HUES48 (cell line): ENCODE measurements around the gene GRIK1.
A peak's percentile ranks its signal among the peaks of the same experiment; 100 is the strongest.

Experiments used
- H3K27ac ChIP-seq: one replicate; pipeline ENCODE4 v1.7.0; 2013; ENCODE audit warnings: low read depth, low read length, inconsistent platforms
- H3K27me3 ChIP-seq: 2 replicates; pipeline ENCODE4 v1.6.1; 2013; ENCODE audit warnings: mild to moderate bottlenecking, low read length; ENCODE audit not compliant: control insufficient read depth, insufficient read depth
- H3K36me3 ChIP-seq: 2 replicates; pipeline ENCODE4 v1.6.1; 2013; ENCODE audit warnings: low read length; ENCODE audit not compliant: control insufficient read depth, insufficient read depth
- H3K4me1 ChIP-seq: 2 replicates; pipeline ENCODE4 v1.6.1; 2013; ENCODE audit warnings: mild to moderate bottlenecking, low read length; ENCODE audit not compliant: control insufficient read depth, insufficient read depth
- H3K4me3 ChIP-seq: 2 replicates; pipeline ENCODE4 v1.5.1; 2013; ENCODE audit warnings: mild to moderate bottlenecking, low read depth, low read length
- H3K9ac ChIP-seq: 2 replicates; pipeline ENCODE4 v1.6.1; 2013; ENCODE audit warnings: mild to moderate bottlenecking, low read depth, low read length, moderate library complexity
- H3K9me3 ChIP-seq: 2 replicates; pipeline ENCODE4 v1.6.1; 2013; ENCODE audit warnings: low read length; ENCODE audit not compliant: control insufficient read depth, insufficient read depth

GRIK1 gene

GRCh38 chr21:29817450-29817849 lies 122.3 kb downstream of the GRIK1 start:
- no peak overlapping the region for H3K9ac ChIP-seq
- H3K27ac ChIP-seq: no peak overlapping the region
- H3K4me3 ChIP-seq: no peak overlapping the region
- H3K36me3 ChIP-seq: no peaks in the 10 kb centered on the region
- H3K9me3 ChIP-seq: no peaks in the 10 kb centered on the region
- H3K4me1 ChIP-seq: peaks cover 12% of the 10 kb centered on the region
- H3K27me3 ChIP-seq: no peaks in the 10 kb centered on the region

- H3K27ac ChIP-seq: no peak overlapping the region
- H3K4me1 ChIP-seq: peaks cover 24% of the 10 kb centered on the region
- H3K9ac ChIP-seq: no peak overlapping the region
- H3K9me3 ChIP-seq: no peaks in the 10 kb centered on the region
- no peak overlapping the region for H3K4me3 ChIP-seq
- no peaks in the 10 kb centered on the region for H3K27me3 ChIP-seq
- no peaks in the 10 kb centered on the region for H3K36me3 ChIP-seq
Measured at GRCh38 chr21:29812947-29813346, 126.8 kb downstream of the GRIK1 start.

- no peaks in the 10 kb centered on the region for H3K36me3 ChIP-seq
- no peaks in the 10 kb centered on the region for H3K27me3 ChIP-seq
- H3K9ac ChIP-seq: no peak overlapping the region
- H3K9me3 ChIP-seq: no peaks in the 10 kb centered on the region
- H3K4me3 ChIP-seq: no peak overlapping the region
- H3K27ac ChIP-seq: no peak overlapping the region
- peaks cover 24% of the 10 kb centered on the region for H3K4me1 ChIP-seq
Measured at GRCh38 chr21:29810871-29811270, 128.9 kb downstream of the GRIK1 start.

- no peaks in the 10 kb centered on the region for H3K9me3 ChIP-seq
- no peaks in the 10 kb centered on the region for H3K36me3 ChIP-seq
Measured at GRCh38 chr21:29808153-29808552, 131.6 kb downstream of the GRIK1 start.

GRCh38 chr21:29805105-29805504 lies 134.7 kb downstream of the GRIK1 start:
- H3K4me1 ChIP-seq: peaks cover 10% of the 10 kb centered on the region
- no peak overlapping the region for H3K4me3 ChIP-seq
- no peaks in the 10 kb centered on the region for H3K36me3 ChIP-seq
- H3K27ac ChIP-seq: no peak overlapping the region
- no peaks in the 10 kb centered on the region for H3K9me3 ChIP-seq
- no peaks in the 10 kb centered on the region for H3K27me3 ChIP-seq
- H3K9ac ChIP-seq: no peak overlapping the region

More at GRCh38 chr21:29808153-29808552, 131.6 kb downstream of the GRIK1 start:
- Histone ChIP-seq H3K4me1 (peaks cover 20% of the 10 kb centered on the region; the same call in 1 of the 2 replicates), H3K27me3 (no peaks in the 10 kb centered on the region), H3K9ac (no peak overlapping the region), H3K4me3 (no peak overlapping the region), H3K27ac (no peak overlapping the region)

GRCh38 chr21:29803191-29803590 lies 136.6 kb downstream of the GRIK1 start:
- H3K9me3 ChIP-seq: no peaks in the 10 kb centered on the region

GRCh38 chr21:29801122-29801521 lies 138.7 kb downstream of the GRIK1 start:
- H3K9me3 ChIP-seq: no peaks in the 10 kb centered on the region
- no peak overlapping the region for H3K27ac ChIP-seq
- H3K9ac ChIP-seq: no peak overlapping the region
- no peaks in the 10 kb centered on the region for H3K36me3 ChIP-seq
- H3K27me3 ChIP-seq: no peaks in the 10 kb centered on the region
- peaks cover 27% of the 10 kb centered on the region for H3K4me1 ChIP-seq
- no peak overlapping the region for H3K4me3 ChIP-seq

More at GRCh38 chr21:29803191-29803590, 136.6 kb downstream of the GRIK1 start:
- Histone ChIP-seq H3K4me1 (peaks cover 27% of the 10 kb centered on the region), H3K4me3 (no peak overlapping the region), H3K27me3 (no peaks in the 10 kb centered on the region), H3K9ac (no peak overlapping the region), H3K27ac (no peak overlapping the region), H3K36me3 (no peaks in the 10 kb centered on the region)

- Histone ChIP-seq H3K4me3 (no peak overlapping the region), H3K27me3 (no peaks in the 10 kb centered on the region), H3K36me3 (no peaks in the 10 kb centered on the region), H3K27ac (peak overlapping the region; percentile 54), H3K9ac (no peak overlapping the region), H3K4me1 (peaks cover 27% of the 10 kb centered on the region), H3K9me3 (no peaks in the 10 kb centered on the region)
Measured at GRCh38 chr21:29800056-29800455, 139.7 kb downstream of the GRIK1 start.

- Histone ChIP-seq H3K36me3 (no peaks in the 10 kb centered on the region), H3K4me1 (peaks cover 27% of the 10 kb centered on the region), H3K27ac (no peak overlapping the region), H3K4me3 (no peak overlapping the region), H3K27me3 (no peaks in the 10 kb centered on the region), H3K9me3 (no peaks in the 10 kb centered on the region), H3K9ac (no peak overlapping the region)
Measured at GRCh38 chr21:29798840-29799239, 141.0 kb downstream of the GRIK1 start.

- Histone ChIP-seq H3K4me1 (peaks cover 41% of the 10 kb centered on the region), H3K27me3 (no peaks in the 10 kb centered on the region)
Measured at GRCh38 chr21:29797155-29797554, 142.6 kb downstream of the GRIK1 start.

GRCh38 chr21:29793712-29794111 lies 146.1 kb downstream of the GRIK1 start:
- Histone ChIP-seq H3K36me3 (no peaks in the 10 kb centered on the region), H3K27me3 (no peaks in the 10 kb centered on the region), H3K27ac (no peak overlapping the region), H3K4me1 (peaks cover 18% of the 10 kb centered on the region), H3K9me3 (no peaks in the 10 kb centered on the region), H3K9ac (no peak overlapping the region), H3K4me3 (no peak overlapping the region)

More at GRCh38 chr21:29797155-29797554, 142.6 kb downstream of the GRIK1 start:
- no peak overlapping the region for H3K4me3 ChIP-seq
- H3K9ac ChIP-seq: no peak overlapping the region
- H3K9me3 ChIP-seq: no peaks in the 10 kb centered on the region
- H3K27ac ChIP-seq: no peak overlapping the region
- no peaks in the 10 kb centered on the region for H3K36me3 ChIP-seq

- no peak overlapping the region for H3K27ac ChIP-seq
- no peaks in the 10 kb centered on the region for H3K9me3 ChIP-seq
- no peak overlapping the region for H3K4me3 ChIP-seq
- no peaks in the 10 kb centered on the region for H3K36me3 ChIP-seq
- no peak overlapping the region for H3K9ac ChIP-seq
- peaks cover 29% of the 10 kb centered on the region for H3K4me1 ChIP-seq
- no peaks in the 10 kb centered on the region for H3K27me3 ChIP-seq
Measured at GRCh38 chr21:29789393-29789792, 150.4 kb downstream of the GRIK1 start.
